NCI-H226 (cell line): ENCODE data around the gene NLGN1.
"Not testable (repeated sequence)": the region's sequence is repeated elsewhere in the genome, so short reads cannot be mapped to it uniquely, and the experiment has no call there.

Source experiments
- DNase-seq: peaks from one replicate; pipeline ENCODE4 v3.0.0-alpha.2; 2015

NLGN1 gene

GRCh38 chr3:173439004-173439403, 41.5 kb downstream of the NLGN1 start:
- DNase-seq: no peak

GRCh38 chr3:173440514-173440913, 43.0 kb downstream of the NLGN1 start:
- DNase-seq: no peak

DNA sequence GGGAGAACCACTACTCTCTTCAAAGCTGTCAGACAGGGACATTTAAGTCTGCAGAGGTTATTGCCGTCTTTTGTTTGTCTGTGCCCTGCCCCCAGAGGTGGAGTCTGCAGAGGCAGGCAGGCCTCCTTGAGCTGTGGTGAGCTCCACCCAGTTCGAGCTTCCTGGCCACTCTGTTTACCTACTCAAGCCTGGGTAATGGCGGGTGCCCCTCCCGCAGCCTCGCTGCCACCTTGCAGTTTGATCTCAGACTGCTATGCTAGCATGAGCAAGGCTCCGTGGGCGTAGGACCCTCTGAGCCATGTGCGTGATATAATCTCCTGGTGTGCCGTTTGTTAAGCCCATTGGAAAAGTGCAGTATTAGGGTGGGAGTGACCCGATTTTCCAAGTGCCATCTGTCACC, 54.0 kb downstream of the NLGN1 start:
- DNase-seq: not testable (repeated sequence)

DNA sequence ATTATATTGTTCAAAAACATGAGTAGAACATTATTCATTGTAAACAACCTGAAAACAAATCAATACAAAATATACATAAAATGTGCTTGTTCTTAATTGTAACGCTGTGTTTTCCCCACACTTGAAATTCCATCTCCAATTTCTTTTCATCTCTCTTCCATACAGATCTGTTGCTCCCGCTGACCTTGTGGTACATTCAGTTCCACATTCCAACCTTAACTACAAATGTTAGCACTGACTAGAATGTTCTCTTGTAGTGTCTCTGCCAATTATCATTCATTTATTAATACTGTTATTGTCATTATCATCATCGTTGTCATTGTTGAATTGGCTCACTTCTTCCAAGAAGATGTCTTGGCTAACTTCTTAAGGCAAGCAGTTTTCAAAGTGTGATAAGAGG, 65.7 kb downstream of the NLGN1 start:
- no peak for DNase-seq

DNA sequence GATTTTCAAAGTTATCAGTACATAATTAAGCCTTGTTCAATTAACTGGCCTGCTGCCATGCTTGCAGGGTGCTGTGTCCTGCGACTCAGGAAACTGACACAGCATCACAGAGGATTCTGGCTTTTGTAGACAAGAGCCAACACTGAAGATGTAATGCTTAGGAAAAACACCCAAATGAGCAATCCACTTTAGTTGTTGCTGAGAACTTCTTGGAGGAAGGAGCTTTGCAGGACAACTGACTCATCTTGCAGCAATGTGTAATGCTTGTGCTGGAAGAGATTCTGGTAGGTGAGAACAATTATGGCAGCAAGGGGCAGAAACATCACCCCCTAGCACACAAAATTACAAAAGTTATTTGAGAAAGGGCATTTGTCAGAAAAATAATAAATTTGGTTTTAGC, 67.6 kb downstream of the NLGN1 start:
- peak; percentile 76 for DNase-seq

GRCh38 chr3:173465898-173466678, 68.5 kb downstream of the NLGN1 start:
- DNase-seq: no peak

DNA sequence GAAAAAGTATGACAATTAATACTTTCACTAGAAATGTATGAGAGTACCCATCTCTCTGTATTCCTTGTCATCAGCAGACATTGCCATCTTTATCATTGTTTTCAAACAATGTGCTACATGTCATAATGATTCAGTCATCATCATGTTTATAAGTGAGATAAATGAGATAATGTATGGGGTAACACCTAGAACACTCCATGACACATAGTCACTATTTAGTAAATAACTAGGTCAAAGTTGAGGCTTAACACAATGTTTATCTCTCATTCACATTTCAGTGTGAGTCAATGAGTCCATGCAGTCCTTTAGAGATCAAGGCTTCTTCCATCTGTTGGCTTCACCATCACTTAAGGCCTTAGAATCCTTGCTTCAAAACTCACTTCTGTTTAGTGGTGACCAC, 70.0 kb downstream of the NLGN1 start:
- DNase-seq: peak; percentile 20

- DNase-seq: no peak
Measured at GRCh38 chr3:173473237-173473636, 75.7 kb downstream of the NLGN1 start.

GRCh38 chr3:173479301-173479700, 81.8 kb downstream of the NLGN1 start:
- no peak for DNase-seq

DNA sequence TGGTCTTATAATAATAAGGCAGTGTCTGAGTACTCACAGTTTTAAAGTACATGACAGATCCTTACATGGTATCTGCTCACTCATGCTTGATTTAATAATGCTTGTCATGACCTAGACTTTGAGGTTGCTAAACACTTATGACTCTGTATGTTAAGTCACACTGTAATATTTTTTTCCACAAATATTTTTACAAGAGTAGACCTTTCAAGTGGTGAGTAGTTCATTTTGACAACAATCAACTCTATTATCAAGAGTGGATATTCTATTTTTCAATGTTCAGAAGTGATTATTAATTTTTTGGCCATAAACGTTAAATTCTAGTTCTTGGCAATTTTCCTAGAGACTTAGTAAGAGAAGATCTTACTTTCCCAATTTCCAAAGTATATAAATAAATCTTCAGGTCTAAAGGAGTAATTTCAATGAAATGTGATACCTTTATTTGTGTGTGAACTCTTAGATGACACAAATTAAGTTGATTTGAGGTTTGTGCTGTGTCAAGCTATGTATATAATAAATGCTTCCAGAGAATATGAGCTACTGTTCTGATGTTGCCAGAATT, 104.5 kb downstream of the NLGN1 start:
- peak; percentile 35 for DNase-seq

DNA sequence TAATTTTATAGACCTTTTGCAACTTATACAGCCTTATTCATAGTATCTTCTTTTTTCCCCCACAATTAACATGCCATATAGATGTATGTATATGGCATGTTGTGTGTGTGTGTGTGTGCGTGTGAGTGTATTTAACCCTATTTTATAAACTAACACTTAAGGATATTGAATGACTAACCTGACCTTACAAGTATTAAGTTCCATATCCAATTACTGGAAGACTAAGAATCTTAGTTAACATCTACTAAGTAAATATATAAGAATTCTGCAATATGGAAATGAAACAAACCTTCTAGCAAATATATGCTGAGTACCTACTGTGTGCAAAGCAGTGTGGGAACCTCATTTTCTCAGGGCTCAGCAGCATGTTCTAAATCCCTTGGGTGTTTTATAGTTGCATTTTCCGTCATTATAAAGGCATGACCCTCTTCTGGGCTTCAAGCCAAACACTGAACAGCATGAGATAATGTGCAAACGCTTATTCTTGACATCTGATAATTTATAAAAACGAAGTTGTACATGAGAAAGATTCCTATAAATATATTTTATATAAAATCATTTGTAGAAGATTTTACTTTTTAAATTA, 105.5 kb downstream of the NLGN1 start:
- peak; percentile 52 for DNase-seq

GRCh38 chr3:173510565-173510964, 113.0 kb downstream of the NLGN1 start:
- DNase-seq: no peak

DNA sequence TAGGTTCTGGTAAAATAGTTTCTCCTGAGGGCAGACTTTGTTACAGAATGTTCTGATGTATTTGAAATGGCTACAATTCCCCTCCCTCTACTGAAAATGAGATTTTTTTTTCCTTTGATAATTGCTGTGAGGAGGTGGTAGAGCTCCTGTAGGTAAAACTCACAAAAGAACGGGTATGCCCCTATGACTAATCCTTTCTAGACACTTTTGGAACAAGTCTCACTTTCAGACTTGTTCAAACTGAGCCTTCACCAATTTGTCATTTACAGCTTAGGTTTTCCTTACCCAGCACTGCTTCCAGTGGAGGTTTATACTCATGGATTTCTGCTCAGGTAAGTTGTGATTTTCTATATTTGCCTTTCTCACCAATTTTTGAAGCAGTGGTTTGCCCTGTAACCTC, 115.6 kb downstream of the NLGN1 start:
- DNase-seq: no peak

DNA sequence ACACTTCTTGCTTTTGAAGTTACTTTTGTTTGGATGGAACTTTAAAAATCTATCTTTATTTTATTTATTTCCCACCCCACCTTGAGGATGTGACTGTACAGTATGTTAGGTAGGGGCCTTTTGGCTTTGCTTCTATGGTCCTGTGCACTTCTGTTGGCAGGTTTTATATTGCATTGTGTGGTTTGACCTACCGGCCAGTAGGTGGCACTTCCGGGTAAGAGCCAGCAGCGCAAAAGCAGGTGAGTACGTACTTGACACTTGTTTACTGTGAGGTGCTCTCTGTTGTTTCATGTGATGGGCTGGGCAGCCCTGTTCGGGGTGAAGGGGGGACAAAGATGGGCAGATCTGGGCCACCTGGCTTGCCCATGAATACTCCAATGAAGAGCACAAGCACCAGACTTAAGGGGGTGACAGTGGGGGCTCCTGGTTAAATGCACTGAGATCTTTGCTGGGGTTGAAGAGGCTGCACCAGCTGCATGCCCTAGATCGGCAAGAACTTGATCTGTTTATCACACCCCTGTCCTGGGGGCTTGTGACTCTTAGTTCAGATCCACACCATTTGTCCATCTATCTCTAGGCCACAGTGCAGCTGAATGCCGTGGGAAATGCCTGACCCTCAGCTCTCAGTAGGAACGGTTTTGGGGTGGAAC, 131.6 kb downstream of the NLGN1 start:
- DNase-seq: no peak

DNA sequence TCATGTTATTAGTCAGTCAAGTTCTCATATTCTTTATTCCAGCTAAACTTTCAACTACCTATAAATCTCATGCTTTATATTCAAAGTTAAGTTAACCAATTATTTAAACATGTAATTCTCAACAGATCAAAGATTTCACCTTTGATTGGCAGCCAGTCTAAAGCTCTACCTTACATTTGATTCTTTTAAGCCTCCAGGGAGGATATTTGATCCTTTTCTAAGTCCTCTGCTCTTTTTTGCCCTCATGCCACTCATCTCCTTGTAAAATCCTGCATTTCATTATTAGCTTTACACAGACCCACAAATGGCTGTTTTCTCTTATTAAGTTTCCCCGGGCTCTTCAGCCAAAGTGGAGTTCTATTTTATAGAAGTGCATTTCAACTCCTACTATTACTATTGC, 134.1 kb downstream of the NLGN1 start:
- no peak for DNase-seq

- DNase-seq: no peak
Measured at GRCh38 chr3:173538410-173538809, 140.9 kb downstream of the NLGN1 start.

DNA sequence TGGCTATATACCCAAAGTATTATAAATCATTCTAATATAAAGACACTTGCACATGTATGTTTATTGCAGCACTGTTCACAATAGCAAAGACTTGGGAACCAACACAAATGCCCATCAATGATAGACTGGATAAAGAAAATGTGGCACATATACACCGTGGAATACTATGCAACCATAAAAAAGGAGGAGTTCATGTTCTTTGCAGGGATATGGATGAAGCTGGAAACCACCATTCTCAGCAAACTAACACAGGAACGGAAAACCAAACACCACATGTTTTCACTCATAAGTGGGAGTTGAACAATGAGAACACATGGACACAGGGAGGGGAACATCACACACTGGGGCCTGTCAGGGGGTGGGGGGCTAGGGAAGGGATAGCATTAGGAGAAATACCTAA, 148.0 kb downstream of the NLGN1 start:
- DNase-seq: not testable (repeated sequence)

GRCh38 chr3:173547070-173547469, 149.5 kb downstream of the NLGN1 start:
- DNase-seq: no peak

DNA sequence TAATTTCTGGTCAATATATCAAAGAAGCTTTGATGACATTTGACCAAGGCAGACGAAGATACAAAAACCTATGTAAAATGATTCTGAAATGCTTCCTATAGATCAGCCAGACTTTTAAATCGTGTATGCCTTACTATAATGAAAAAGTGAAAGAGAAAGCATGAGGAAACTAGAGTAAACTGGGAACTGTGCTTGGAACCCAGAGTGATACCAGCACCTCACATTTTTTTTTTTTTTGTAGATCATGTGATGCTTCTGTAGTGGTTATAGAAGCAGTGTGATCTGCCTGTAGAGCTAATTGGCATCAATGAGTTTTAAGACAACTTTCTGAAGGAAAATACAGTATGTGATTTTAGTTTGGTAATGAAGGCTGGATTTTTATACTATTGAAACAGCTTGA, 150.7 kb downstream of the NLGN1 start:
- no peak for DNase-seq

DNA sequence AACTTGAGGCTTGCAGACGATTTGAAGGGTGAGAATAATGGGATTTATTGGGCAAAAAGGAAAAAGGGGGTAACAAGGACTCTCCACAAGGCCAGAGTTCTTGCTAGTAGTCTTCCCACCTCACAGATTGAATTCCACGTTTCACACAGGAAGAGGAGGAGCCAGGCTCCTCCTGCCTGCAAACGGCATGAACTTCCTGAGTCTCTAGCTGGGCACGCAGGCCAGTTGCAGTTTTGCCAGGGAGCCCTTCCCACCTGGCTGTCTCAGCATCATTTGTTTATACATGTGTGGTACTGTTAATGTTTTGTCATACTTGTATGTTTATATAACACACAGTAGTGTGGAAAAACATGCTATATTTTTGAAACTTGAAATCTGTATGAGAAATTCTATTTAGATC, 155.0 kb downstream of the NLGN1 start:
- DNase-seq: no peak

- DNase-seq: peak; percentile 22
Measured at GRCh38 chr3:173553635-173554280, 156.2 kb downstream of the NLGN1 start.

- no peak for DNase-seq
Measured at GRCh38 chr3:173556546-173556945, 159.0 kb downstream of the NLGN1 start.

DNA sequence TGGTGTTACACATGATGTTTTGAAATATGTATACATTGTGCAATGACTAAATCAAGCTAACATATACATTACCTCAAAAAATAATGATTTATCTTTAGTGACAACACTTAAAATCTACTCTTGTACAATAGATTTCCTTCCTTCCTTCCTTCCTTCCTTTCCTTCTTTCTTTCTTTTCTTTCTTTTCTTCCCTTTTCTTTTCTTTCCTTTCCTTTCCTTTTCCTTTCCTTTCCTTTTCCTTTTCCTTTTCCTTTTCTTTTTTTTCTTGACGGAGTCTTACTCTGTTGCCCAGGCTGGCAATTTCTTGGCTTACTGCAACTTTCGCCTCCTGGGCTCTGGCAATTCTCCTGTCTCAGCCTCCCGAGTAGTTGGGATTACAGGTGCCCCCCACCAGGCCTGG, 170.5 kb downstream of the NLGN1 start:
- DNase-seq: no peak
